ENCODE results near the gene SPTBN5.

GRCh38 chr15:41901431-41901830 is 7.6 kb upstream of the SPTBN5 start:
- TF ChIP-seq CTCF (conservative IDR thresholded peaks at IDR 0.05 in 1 of 2, IDR thresholded peaks at IDR 0.05 in 1 of 2; ENCODE audit: extremely low read depth in 1 of 2, insufficient read depth in 1 of 2, low read depth in 1 of 2, low read length in 2 of 2) (no peak), EZH2 (IDR thresholded peaks at IDR 0.05; ENCODE audit: borderline replicate concordance, low read length) (no peak)
